Glomerular visceral epithelial cell (primary cell): ENCODE results near the gene CD1E.
"Not testable (repeated sequence)": the region's sequence is repeated elsewhere in the genome, so short reads cannot be mapped to it uniquely, and the experiment has no call there.

Experiments
- DNase-seq: peaks from one replicate; pipeline ENCODE4 v3.0.0-alpha.2; 2016; ENCODE audit errors: extremely low spot score

CD1E gene

GRCh38 chr1:158353303-158354075, at the start of gene CD1E:
Gene CD1E, plus strand, starts transcription at chr1:158353894. Its CDS starts 95 bp downstream, at chr1:158353989.
- no peak for DNase-seq

DNA sequence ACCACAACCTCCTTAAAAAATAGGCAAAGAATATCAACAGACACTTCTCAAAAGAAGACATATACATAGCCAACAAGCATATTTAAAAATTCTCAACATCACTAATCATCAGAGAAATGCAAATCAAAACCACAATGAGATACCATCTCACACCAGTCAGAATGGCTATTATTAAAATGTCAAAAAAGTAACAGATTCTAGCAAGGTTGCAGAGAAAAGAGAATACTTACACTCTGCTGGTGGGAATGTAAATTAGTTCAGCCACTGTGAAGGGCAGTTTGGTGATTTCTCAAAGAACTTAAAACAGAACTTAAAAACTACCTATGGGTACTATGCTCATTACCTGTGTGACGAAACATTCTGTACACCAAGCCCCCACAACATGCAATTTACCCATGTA, 43.1 kb upstream of the CD1E start:
- DNase-seq: no peak

DNA sequence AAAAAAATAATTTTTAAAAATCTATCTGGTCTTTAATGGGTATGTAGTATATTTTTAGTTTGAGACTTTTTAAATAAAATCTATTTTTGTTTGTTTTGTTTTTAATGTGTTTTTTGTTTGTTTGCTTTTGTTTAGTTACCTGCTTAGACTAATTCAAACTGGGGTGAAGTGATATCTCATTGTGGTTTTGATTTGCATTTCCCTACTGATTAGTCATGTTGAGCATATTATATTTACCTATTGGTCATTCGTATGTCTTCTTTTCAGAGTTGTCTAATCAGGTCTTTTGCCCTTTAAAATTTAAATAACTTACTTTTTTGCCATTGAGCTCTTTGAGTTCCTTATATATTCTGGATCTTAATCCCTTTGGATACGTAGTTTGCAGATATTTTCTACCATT, 42.6 kb upstream of the CD1E start:
- no peak for DNase-seq

DNA sequence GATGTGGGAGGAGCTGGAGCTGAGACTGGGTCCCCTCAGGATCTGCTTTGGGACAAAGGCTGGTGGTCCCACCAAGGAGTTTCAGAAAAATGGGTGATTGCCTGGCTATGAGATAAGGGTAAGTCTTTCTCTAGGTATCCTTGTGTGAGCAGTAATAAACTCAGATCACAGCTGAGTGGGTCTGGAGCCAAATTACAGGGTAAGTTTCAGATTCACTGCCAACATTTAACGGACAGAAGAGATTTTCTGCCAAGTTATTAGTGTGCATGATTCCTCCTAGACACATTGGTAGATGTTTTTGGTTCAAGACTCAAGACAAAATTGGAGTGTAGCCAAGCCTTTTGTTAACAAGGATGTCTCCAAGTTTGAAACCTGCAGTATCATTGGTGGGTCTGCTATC, 29.8 kb upstream of the CD1E start:
- no peak for DNase-seq

DNA sequence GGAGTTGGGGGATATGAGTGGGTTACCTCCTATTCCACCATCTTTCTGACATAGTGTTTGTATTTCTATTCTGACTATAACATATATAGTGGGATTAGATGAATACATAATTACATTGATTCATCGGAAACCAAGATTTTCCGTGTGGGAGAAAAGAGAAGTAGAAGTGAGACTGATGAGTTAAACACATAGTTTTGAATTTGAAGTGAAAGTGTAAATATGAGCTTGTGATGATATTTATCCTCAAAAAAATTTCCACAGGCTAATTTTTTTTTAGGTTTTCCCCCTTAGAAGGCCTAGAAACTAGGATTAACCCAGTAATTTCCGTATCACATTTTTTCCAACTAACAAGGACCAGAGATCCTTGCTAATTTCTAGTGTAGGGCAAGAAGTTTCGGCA, 29.3 kb upstream of the CD1E start:
- DNase-seq: no peak

DNA sequence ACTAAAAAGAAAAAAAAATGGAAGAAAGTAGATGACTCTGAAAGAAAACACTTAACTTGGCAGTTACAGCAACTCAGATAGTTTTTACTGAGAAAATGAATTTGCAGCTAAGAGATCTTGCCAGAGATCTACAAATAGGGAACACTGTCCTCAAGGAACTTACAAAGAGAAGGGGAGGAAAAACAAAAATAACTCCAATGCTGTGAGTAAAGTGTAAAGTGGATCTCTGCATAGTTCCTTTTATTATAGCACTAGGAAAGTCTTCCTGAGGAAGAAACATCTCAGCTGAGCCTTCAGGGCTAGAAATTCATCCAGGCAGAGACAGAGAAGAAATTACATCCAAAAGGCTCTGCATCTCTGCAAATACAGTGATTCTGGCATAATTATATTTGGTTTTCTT, 26.2 kb upstream of the CD1E start:
- DNase-seq: no peak

DNA sequence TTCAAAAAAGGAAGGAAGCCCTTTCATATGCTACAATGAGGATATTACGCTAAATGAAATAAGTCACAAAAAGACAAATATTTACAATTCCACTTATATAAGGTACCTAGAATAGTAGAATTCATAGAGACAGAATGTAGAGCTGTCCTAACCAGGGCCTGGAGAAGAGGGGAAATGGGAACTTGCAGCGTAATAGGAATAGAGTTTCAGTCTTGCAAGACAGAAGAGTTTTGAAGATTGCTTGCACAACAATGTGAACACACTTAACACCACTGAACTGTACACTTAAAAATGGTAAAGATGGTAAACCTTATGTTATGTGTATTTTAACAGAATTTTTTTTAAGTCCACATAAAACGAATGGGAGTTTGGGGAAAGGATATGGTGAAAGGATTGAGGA, 25.3 kb upstream of the CD1E start:
- no peak for DNase-seq

DNA sequence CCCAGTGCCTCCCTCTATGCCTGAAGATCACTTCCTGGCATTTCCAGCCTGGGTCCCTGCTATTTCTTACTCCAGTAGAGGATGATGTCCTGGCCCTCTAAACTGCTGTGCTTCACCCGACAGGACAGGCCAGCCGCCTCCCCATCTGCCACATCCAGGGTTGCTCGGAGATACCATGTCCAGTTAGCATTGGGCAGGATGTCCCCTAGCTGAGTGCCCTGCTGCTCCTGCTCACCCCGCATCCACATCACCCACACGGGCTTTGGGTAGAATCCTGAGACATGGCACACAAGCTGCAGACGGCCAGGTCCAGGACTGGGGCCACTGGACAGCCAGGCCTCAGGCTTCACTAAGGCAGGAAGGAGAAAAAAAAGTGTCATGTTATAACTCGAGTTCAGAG, 24.4 kb upstream of the CD1E start:
- no peak for DNase-seq

- peak; percentile 9 for DNase-seq
These were observed 24.0 kb upstream of the CD1E start for GRCh38 chr1:158329733-158330132.

DNA sequence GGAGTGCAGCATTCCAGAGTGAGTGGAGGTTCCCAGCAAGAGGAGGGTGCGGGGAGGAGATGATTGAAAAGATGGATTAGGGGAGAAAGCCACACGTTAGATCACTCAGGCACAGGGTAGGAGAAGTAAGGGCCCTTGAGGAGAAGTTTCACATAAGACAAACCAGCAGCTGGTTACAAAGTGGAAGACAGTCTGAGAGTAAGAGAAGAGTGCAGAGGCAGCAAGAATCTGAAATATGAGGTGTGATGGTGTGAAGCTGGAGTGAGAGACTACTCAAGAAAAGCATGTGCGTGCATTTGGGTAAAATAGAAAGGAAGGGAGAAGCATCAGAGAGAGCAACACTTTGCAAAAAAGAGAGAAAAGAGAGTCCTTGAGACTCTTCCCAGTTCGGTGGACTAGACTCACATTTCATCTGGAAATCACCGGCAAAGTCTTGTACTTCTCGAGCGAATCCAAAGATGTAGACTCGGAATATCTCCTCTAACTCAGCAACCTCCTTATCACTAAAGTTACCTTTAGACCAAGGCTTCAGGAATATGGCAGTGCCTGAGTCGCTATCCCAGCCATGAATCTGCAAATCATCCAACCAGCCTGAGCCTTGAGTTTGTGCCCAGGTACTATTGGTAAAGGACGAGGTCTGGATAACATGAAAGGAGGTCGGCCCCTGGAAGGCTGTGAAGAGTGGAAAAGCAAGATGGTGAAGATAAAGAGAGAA, 23.1 kb upstream of the CD1E start:
- DNase-seq: no peak

DNA sequence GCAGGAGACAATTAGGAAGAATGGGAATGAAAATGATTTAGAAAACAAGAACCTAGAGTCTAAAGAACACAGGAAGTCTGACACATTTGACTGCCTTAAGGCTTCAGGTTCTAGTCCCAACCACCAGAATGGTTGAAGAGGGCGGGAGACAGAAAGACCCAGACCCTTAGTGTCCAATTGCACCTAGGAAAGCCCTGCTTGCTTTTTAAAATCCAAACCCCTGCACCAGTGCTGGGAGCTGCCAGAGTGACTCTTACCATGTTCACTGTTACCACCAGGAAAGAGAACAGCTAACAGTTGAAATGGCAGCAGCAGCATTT, 22.6 kb upstream of the CD1E start:
- DNase-seq: no peak

DNA sequence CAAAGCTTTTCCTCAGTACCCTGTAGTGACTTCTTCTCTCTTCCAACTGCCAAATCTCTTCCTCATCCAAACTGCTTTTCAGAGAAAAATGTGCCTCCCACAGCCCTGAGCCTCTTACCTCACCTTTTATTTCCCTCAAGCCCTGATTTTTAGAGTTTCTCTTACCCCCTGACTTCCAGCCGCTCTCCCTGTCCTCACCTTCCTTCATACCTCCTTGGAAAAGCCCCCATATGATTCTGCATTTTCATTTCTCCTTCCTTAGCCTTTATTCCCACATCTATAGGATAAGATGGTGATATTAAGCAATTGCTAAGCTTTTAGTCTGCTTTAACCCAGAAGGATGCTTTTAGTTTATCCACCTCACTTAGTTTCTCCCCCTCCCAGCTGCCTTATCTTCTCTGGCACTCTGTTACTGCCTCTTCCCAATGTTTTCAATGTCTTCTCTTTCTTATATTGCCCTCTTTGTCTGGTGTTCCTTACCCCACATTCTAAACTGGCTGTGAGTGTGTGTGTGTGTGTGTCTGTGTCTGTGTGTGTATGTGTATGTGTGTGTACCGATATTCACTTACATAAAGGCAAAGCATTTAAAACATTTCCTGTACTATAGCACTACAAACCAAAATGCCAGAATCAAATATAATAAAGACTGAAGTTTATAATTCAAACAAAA, 22.1 kb upstream of the CD1E start, which contains the start of gene CD1B:
TSS of gene CD1B (minus strand) at position 51 of the 670 bp plus-strand sequence. CDS start 108 bp downstream, outside the sequence.
- no peak for DNase-seq

GRCh38 chr1:158333405-158334155, 20.1 kb upstream of the CD1E start:
- DNase-seq: no peak

GRCh38 chr1:158334526-158335212, 19.0 kb upstream of the CD1E start:
- no peak for DNase-seq

GRCh38 chr1:158335213-158335532, 18.5 kb upstream of the CD1E start:
- DNase-seq: no peak

DNA sequence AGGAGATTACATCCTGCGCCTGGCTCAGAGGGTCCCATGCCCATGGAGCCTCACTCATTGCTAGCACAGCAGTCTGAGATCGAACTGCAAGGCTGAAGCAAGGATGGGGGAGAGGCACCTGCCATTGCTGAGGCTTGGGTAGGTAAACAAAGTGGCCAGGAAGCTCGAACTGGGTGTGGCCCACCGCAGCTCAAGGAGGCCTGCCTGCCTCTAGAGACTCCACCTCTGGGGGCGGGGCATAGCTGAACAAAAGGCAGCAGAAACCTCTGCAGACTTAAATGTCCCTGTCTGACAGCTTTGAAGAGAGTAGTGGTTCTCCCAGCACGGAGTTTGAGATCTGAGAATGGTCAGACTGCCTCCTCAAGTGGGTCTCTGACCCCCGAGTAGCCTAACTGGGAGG, 17.3 kb upstream of the CD1E start:
- not testable (repeated sequence) for DNase-seq

DNA sequence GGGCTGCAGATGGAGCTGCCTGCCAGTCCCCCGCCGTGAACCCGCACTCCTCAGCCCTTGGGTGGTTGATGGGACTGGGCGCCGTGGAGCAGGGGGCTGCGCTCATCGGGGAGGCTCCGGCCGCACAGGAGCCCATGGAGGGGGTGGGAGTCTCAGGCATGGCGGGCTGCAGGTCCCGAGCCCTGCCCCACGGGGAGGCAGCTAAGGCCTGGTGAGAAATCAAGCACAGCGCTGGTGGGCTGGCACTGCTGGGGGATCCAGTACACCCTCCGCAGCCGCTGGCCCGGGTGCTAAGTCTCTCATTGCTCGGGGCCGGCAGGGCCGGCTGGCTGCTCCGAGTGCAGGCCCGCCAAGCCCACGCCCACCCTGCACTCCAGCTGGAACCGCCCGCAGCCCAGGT, 4.7 kb upstream of the CD1E start:
- DNase-seq: not testable (repeated sequence)

DNA sequence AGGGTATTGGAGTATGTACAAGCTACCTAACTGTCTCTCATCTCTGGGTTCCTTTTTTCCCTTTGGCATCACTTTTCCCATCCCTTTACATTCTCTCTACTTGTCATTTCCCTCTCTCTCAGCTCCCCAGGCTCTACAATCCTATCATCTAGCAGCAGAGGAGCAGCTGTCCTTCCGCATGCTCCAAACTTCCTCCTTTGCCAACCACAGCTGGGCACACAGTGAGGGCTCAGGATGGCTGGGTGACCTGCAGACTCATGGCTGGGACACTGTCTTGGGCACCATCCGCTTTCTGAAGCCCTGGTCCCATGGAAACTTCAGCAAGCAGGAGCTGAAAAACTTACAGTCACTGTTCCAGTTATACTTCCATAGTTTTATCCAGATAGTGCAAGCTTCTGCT, 561 bp downstream of the CD1E start:
- DNase-seq: no peak

DNA sequence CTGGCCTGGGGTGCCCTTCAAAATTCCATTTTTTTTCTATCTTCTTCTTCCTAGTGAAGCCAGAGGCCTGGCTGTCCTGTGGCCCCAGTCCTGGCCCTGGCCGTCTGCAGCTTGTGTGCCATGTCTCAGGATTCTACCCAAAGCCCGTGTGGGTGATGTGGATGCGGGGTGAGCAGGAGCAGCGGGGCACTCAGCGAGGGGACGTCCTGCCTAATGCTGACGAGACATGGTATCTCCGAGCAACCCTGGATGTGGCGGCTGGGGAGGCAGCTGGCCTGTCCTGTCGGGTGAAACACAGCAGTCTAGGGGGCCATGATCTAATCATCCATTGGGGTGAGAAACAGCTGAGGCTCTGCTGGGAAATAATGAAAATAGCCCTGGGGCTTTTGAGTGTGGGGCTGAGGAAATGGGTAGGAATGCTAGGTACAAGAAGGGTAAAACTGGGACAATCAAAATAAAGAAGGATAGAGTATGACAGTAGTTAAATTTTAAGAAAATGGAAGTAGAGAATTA, 2.1 kb downstream of the CD1E start:
- DNase-seq: no peak

- DNase-seq: no peak
These were observed 2.9 kb downstream of the CD1E start for GRCh38 chr1:158356616-158357015.

DNA sequence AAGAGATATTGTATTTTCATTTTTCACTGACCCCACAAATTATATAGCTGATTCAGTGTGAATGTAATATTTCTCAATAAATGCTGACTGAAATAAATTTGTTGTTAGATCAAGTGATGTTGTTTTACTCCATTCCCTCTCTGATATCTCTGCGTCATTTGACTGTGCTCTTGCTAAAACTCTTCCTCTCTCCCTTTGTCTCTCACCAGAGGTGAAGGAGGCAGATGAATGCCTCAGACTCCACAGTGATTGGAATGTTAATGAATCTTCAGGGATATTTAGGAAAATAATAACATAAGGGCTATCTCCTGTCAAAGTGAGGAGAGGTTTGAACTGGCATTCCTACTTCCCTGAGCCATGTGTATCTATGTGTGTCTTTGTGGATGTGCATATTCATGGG, 3.7 kb downstream of the CD1E start:
- DNase-seq: no peak

DNA sequence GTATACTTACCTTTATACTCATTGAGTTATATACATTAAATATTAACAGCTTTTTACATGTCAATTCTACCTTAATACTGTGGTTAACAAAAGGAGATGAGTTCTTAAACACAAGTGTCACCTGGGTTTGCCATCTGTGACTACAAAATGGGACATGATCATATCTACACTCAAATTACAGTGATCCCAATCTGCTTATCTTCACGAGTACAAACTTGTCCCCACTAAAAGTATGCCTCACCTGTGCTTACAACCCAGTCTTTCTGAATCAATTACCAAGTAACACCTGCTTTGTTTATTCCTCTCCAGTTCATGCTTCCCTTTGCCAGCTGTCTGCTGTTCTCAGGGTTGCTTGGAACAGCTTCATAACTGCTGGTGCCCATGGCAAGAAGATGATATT, 8.8 kb downstream of the CD1E start:
- DNase-seq: no peak
